ENCODE results near the gene TYMP. TPM values are rescaled to one million over a fixed set of nuclear protein-coding genes. Genes with fewer than 3 reads are reported as not detected.

Gene TYMP
- total RNA-seq, 1 donor from 2014 or later, result 3.3 TPM

- Histone ChIP-seq H3K4me1 (ENCODE audit: insufficient read depth, low read length) (no peaks in the 10 kb centered on the region), H4K20me1 (ENCODE audit: insufficient read depth, low read length) (peaks cover 38% of the 10 kb centered on the region), H3K9ac (ENCODE audit: low read length) (no peak overlapping the region), H3K27ac (ENCODE audit: low read depth, low read length) (no peak overlapping the region), H2AFZ (ENCODE audit: low read depth, low read length) (no peak overlapping the region), H3K79me2 (ENCODE audit: insufficient read depth, low read length) (peaks cover 43% of the 10 kb centered on the region), H3K27me3 (ENCODE audit: insufficient read depth, low read length) (no peaks in the 10 kb centered on the region), H3K4me2 (ENCODE audit: low read length) (no peak overlapping the region), H3K36me3 (ENCODE audit: insufficient read depth, low read length) (no peaks in the 10 kb centered on the region), H3K9me3 (ENCODE audit: insufficient read depth, low read depth, low read length) (no peaks in the 10 kb centered on the region), H3K4me3 (ENCODE audit: insufficient read depth, low read depth, low read length) (no peak overlapping the region)
- no peak overlapping the region for H3K27ac Mint-ChIP-seq (ENCODE audit: unreplicated experiment)
- no peaks in the 10 kb centered on the region for H3K9me3 Mint-ChIP-seq (ENCODE audit: unreplicated experiment)
- DNase-seq (ENCODE audit: low read depth), result no peak
- no peaks in the 10 kb centered on the region for H3K27me3 Mint-ChIP-seq (ENCODE audit: low read depth, unreplicated experiment)
- no peak for FAIRE-seq
- no peaks in the 10 kb centered on the region for H3K4me1 Mint-ChIP-seq (ENCODE audit: low read depth, unreplicated experiment)
- H3K4me3 Mint-ChIP-seq (ENCODE audit: unreplicated experiment), result no peak overlapping the region
- peaks cover 11% of the 10 kb centered on the region for H3K36me3 Mint-ChIP-seq (ENCODE audit: low read depth, unreplicated experiment)
- TF ChIP-seq CTCF (IDR thresholded peaks at IDR 0.05; ENCODE audit: insufficient read depth, low read depth, low read length), result no peak
- no peak for TF ChIP-seq EZH2 (IDR thresholded peaks at IDR 0.05; ENCODE audit: insufficient read depth, low read length)
These were observed 11.2 kb downstream of the TYMP start for GRCh38 chr22:50518606-50519005.

GRCh38 chr22:50517495-50518260 lies 12.1 kb downstream of the TYMP start:
- Mint-ChIP-seq H3K9me3 (ENCODE audit: unreplicated experiment) (no peaks in the 10 kb centered on the region), H3K27ac (ENCODE audit: unreplicated experiment) (no peak overlapping the region), H3K4me3 (ENCODE audit: unreplicated experiment) (no peak overlapping the region), H3K36me3 (ENCODE audit: low read depth, unreplicated experiment) (peaks cover 9% of the 10 kb centered on the region), H3K4me1 (ENCODE audit: low read depth, unreplicated experiment) (no peaks in the 10 kb centered on the region), H3K27me3 (ENCODE audit: low read depth, unreplicated experiment) (no peaks in the 10 kb centered on the region)
- Histone ChIP-seq H4K20me1 (ENCODE audit: insufficient read depth, low read length) (peaks cover 32% of the 10 kb centered on the region), H3K27ac (ENCODE audit: low read depth, low read length) (no peak overlapping the region), H3K9me3 (ENCODE audit: insufficient read depth, low read depth, low read length) (no peaks in the 10 kb centered on the region), H3K36me3 (ENCODE audit: insufficient read depth, low read length) (no peaks in the 10 kb centered on the region), H3K4me3 (ENCODE audit: insufficient read depth, low read depth, low read length) (no peak overlapping the region), H3K4me2 (ENCODE audit: low read length) (no peak overlapping the region), H2AFZ (ENCODE audit: low read depth, low read length) (no peak overlapping the region), H3K4me1 (ENCODE audit: insufficient read depth, low read length) (no peaks in the 10 kb centered on the region), H3K79me2 (ENCODE audit: insufficient read depth, low read length) (peaks cover 43% of the 10 kb centered on the region), H3K27me3 (ENCODE audit: insufficient read depth, low read length) (no peaks in the 10 kb centered on the region), H3K9ac (ENCODE audit: low read length) (no peak overlapping the region)
- no peak for TF ChIP-seq CTCF (IDR thresholded peaks at IDR 0.05; ENCODE audit: insufficient read depth, low read depth, low read length)
- no peak for TF ChIP-seq EZH2 (IDR thresholded peaks at IDR 0.05; ENCODE audit: insufficient read depth, low read length)
- no peak for DNase-seq (ENCODE audit: low read depth)
- FAIRE-seq, result no peak

- Histone ChIP-seq H3K9ac (ENCODE audit: low read length) (no peak overlapping the region), H4K20me1 (ENCODE audit: insufficient read depth, low read length) (peaks cover 30% of the 10 kb centered on the region), H2AFZ (ENCODE audit: low read depth, low read length) (no peak overlapping the region), H3K27ac (ENCODE audit: low read depth, low read length) (no peak overlapping the region), H3K36me3 (ENCODE audit: insufficient read depth, low read length) (no peaks in the 10 kb centered on the region), H3K27me3 (ENCODE audit: insufficient read depth, low read length) (no peaks in the 10 kb centered on the region), H3K79me2 (ENCODE audit: insufficient read depth, low read length) (peaks cover 48% of the 10 kb centered on the region), H3K4me2 (ENCODE audit: low read length) (no peak overlapping the region), H3K4me1 (ENCODE audit: insufficient read depth, low read length) (no peaks in the 10 kb centered on the region), H3K9me3 (ENCODE audit: insufficient read depth, low read depth, low read length) (no peaks in the 10 kb centered on the region), H3K4me3 (ENCODE audit: insufficient read depth, low read depth, low read length) (no peak overlapping the region)
- TF ChIP-seq EZH2 (IDR thresholded peaks at IDR 0.05; ENCODE audit: insufficient read depth, low read length) (no peak), CTCF (IDR thresholded peaks at IDR 0.05; ENCODE audit: insufficient read depth, low read depth, low read length) (no peak)
- no peak overlapping the region for H3K4me3 Mint-ChIP-seq (ENCODE audit: unreplicated experiment)
- no peaks in the 10 kb centered on the region for H3K4me1 Mint-ChIP-seq (ENCODE audit: low read depth, unreplicated experiment)
- peaks cover 9% of the 10 kb centered on the region for H3K36me3 Mint-ChIP-seq (ENCODE audit: low read depth, unreplicated experiment)
- no peak for FAIRE-seq
- DNase-seq (ENCODE audit: low read depth), result no peak
- H3K27me3 Mint-ChIP-seq (ENCODE audit: low read depth, unreplicated experiment), result no peaks in the 10 kb centered on the region
- no peaks in the 10 kb centered on the region for H3K9me3 Mint-ChIP-seq (ENCODE audit: unreplicated experiment)
- no peak overlapping the region for H3K27ac Mint-ChIP-seq (ENCODE audit: unreplicated experiment)
These were observed 12.9 kb downstream of the TYMP start for GRCh38 chr22:50516891-50517290.
